GM12891 (cell line): ENCODE results near the gene UBE3D.

Experiments used
- DNase-seq: peaks from one replicate; pipeline ENCODE4 v3.0.0; 2011; ENCODE audit warnings: low spot score; ENCODE audit not compliant: insufficient read length
- FAIRE-seq: peaks from 2 replicates; lab custom pipeline; 2011; peaks lifted over from hg19 to GRCh38; lab: Jason Lieb, UNC
- PAX5 ChIP-seq: IDR thresholded peaks from 2 replicates; pipeline ENCODE4 v1.6.1; 2011; ENCODE audit warnings: low read length, moderate library complexity, mild to moderate bottlenecking; ENCODE audit not compliant: insufficient read depth, severe bottlenecking
- POLR2A ChIP-seq: IDR thresholded peaks from 2 replicates; pipeline ENCODE4 v1.6.1; 2011; ENCODE audit warnings: low read depth, low read length, control low read depth
- POLR2AphosphoS5 ChIP-seq: IDR thresholded peaks from 2 replicates; pipeline ENCODE4 v1.6.1; 2011; ENCODE audit warnings: low read depth, low read length, control low read depth
- POU2F2 ChIP-seq: IDR thresholded peaks from 2 replicates; pipeline ENCODE4 v1.6.1; 2011; ENCODE audit warnings: low read depth, mild to moderate bottlenecking, control low read depth, low read length, moderate library complexity
- SPI1 ChIP-seq: IDR thresholded peaks from 2 replicates; pipeline ENCODE4 v1.6.1; 2011; ENCODE audit warnings: low read depth, low read length, control low read depth
- TAF1 ChIP-seq: IDR thresholded peaks from 2 replicates; pipeline ENCODE4 v1.6.1; 2011; ENCODE audit warnings: low read depth, low read length, control low read depth

Gene UBE3D

GRCh38 chr6:82984720-82985119 is 80.9 kb downstream of the UBE3D start:
- no peak for DNase-seq
- FAIRE-seq, result no peak
- TF ChIP-seq TAF1 (no peak), POLR2AphosphoS5 (no peak), SPI1 (no peak), POLR2A (no peak), POU2F2 (no peak), PAX5 (no peak)

- FAIRE-seq (no peak), DNase-seq (no peak)
- TF ChIP-seq POLR2AphosphoS5 (no peak), POU2F2 (no peak), TAF1 (no peak), PAX5 (no peak), SPI1 (no peak), POLR2A (no peak)
Measured at GRCh38 chr6:82980086-82980485, 85.6 kb downstream of the UBE3D start.

DNA sequence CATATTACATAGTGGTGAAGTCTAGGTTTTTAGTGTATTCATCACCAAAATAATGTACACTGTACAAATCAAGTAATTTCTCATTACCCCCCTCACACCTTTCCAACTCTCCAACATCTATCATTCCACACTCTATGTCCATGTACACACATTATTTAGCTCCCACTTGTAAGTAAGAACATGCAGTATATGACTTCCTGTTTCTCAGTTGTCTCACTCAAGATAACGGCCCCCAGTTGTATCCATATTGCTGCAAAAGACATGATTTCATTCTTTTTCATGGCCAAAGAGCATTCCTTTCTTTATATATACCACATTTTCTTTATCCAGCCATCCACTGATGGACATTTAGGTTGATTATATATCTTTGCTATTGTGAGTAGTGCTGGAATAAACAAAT is 86.0 kb downstream of the UBE3D start:
- DNase-seq (no peak), FAIRE-seq (no peak)
- TF ChIP-seq POU2F2, result no peak
- no peak for TF ChIP-seq POLR2A
- TF ChIP-seq PAX5, result no peak
- TF ChIP-seq TAF1, result no peak
- no peak for TF ChIP-seq POLR2AphosphoS5
- TF ChIP-seq SPI1, result no peak

- TF ChIP-seq POLR2A, result no peak
- TF ChIP-seq POU2F2, result no peak
- DNase-seq (no peak), FAIRE-seq (no peak)
Measured at GRCh38 chr6:82978362-82978945, 87.2 kb downstream of the UBE3D start.

- DNase-seq, result no peak
- no peak for FAIRE-seq
- no peak for TF ChIP-seq POU2F2
- TF ChIP-seq POLR2A, result no peak
- TF ChIP-seq POLR2AphosphoS5, result no peak
- no peak for TF ChIP-seq SPI1
- no peak for TF ChIP-seq TAF1
- TF ChIP-seq PAX5, result no peak
Measured at GRCh38 chr6:82976179-82976578, 89.5 kb downstream of the UBE3D start.

DNA sequence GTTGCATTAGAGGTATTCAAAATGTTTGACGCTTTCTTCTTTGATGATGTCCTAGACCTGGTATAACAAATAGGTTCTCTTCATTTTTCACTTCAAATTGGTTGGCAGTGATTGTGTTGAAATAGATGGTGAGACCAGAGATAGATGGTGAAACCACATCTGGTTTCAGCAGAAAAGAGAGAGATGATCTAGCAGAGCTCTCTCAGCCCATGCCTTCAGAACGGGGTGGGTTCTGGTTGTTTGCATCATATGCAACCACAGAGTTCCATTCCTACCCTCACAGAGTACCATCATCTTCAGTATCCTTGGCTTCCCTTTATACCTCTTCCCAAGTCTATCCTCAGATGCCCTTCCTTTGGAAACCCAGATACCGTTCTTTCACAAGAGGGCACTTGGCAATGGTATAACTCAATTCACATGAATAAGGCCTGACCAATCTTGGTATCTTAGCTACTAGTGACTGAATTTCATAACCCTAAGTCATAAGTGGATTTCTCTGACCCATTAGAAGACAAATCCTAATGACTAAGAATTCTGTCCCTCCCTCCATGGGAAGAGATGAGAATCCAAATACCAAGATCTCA is 93.7 kb downstream of the UBE3D start:
- FAIRE-seq (no peak), DNase-seq (no peak)

GRCh38 chr6:82970839-82971238 is 94.8 kb downstream of the UBE3D start:
- FAIRE-seq (no peak), DNase-seq (no peak)

More for the DNA sequence above, 93.7 kb downstream of the UBE3D start:
- TF ChIP-seq POLR2AphosphoS5, result no peak
- TF ChIP-seq TAF1, result no peak
- no peak for TF ChIP-seq SPI1
- no peak for TF ChIP-seq POU2F2
- TF ChIP-seq PAX5, result no peak
- TF ChIP-seq POLR2A, result no peak

DNA sequence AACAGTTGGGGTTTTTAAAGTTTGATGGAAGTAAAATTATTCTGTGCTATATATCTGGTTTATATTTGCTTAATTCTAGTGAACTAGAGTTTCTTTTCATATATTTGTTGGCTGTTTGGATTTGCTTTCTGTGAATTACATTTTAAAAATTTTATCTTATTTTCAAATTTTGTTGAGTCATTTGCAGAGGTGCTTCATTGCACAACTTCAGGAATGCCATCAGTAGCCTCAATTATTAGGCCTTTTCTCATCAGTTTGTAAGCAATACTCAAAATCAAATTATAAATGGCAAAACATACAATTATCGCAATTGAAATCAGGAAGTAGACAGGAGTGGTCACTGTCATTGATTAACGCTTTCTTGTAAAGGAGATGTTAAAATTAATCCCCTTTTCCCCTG is 96.9 kb downstream of the UBE3D start:
- FAIRE-seq, result no peak
- TF ChIP-seq POLR2AphosphoS5 (no peak), POU2F2 (no peak), POLR2A (no peak), SPI1 (no peak), PAX5 (no peak), TAF1 (no peak)

More at GRCh38 chr6:82970839-82971238, 94.8 kb downstream of the UBE3D start:
- TF ChIP-seq POU2F2 (no peak), POLR2A (no peak), TAF1 (no peak), POLR2AphosphoS5 (no peak), PAX5 (no peak), SPI1 (no peak)

DNA sequence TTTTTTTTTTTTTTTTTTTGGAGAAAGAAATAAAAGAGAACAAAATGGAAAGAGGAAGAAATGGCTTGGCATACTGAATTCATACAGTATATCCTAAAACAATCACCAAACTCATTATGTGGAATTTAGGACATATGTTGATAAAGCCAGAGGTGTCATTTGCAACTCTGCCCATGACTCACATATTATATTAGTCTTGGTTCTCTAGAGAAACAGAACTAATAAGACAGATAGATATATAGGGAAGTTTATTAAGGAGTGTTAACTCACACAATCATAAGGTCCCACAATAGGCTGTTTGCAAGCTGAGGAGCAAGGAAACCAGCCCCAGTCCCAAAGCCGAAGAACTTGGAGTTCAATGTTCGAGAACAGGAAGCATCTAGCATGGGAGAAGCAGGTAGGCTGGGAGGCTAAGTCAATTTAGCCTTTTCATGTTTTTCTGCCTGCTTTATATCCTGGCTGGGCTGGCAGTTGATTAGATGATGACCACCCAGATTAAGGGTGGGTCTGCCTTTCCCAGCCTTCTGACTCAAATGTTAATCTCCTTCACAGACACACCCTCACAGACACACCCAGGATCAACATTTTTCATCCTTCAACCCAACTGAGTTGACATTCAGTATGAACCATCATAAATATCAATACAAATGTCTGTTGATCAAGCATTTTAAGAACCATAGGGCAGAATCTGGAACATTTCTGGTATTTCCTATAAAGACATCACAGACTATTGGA is 102.3 kb downstream of the UBE3D start:
- DNase-seq (no peak), FAIRE-seq (no peak)
- TF ChIP-seq TAF1 (no peak), SPI1 (no peak), PAX5 (no peak), POU2F2 (no peak), POLR2A (no peak), POLR2AphosphoS5 (no peak)

More for the DNA sequence above, 96.9 kb downstream of the UBE3D start:
- no peak for DNase-seq
